Osteocyte (in vitro differentiated cells): Measurements from ENCODE around the gene CCDC63. TPM values are rescaled to one million over a fixed set of nuclear protein-coding genes. Genes with fewer than 3 reads are reported as not detected.

Experiments used
- DNase-seq: peaks from one replicate; pipeline ENCODE4 v3.0.0; 2021; ENCODE audit warnings: mixed read lengths; ENCODE audit not compliant: unreplicated experiment; ENCODE audit errors: extremely low spot score
- H3K27ac Mint-ChIP-seq: one replicate; pipeline ENCODE4 v1.8.0; 2021; ENCODE audit warnings: mild to moderate bottlenecking, mixed read lengths; ENCODE audit not compliant: unreplicated experiment
- H3K27me3 Mint-ChIP-seq: one replicate; pipeline ENCODE4 v1.8.0; 2021; ENCODE audit warnings: mixed read lengths; ENCODE audit not compliant: unreplicated experiment
- H3K36me3 Mint-ChIP-seq: one replicate; pipeline ENCODE4 v1.8.0; 2021; ENCODE audit warnings: mixed read lengths; ENCODE audit not compliant: unreplicated experiment
- H3K4me1 Mint-ChIP-seq: one replicate; pipeline ENCODE4 v1.8.0; 2021; ENCODE audit warnings: mixed read lengths; ENCODE audit not compliant: unreplicated experiment
- H3K4me3 Mint-ChIP-seq: one replicate; pipeline ENCODE4 v1.8.0; 2021; ENCODE audit warnings: mild to moderate bottlenecking, moderate library complexity, mixed read lengths; ENCODE audit not compliant: unreplicated experiment
- H3K9me3 Mint-ChIP-seq: one replicate; pipeline ENCODE4 v1.8.0; 2021; ENCODE audit warnings: mixed read lengths; ENCODE audit not compliant: unreplicated experiment
- total RNA-seq: library from RNA; stranded (reverse); gene quantifications from 2 replicates; pipeline ENCODE4 v1.2.1, GENCODE V29; 2021
- TF ChIP-seq, protein P1 (sequence below): fragments of 200-600 bp; sonication (generic); IDR thresholded peaks from 2 replicates; pipeline ENCODE4 v1.5.0; 2021; ENCODE audit warnings: antibody characterized with exemption, mild to moderate bottlenecking, moderate library complexity

CCDC63 gene
- total RNA-seq, 1 donor from 2014 or later = not detected

DNA sequence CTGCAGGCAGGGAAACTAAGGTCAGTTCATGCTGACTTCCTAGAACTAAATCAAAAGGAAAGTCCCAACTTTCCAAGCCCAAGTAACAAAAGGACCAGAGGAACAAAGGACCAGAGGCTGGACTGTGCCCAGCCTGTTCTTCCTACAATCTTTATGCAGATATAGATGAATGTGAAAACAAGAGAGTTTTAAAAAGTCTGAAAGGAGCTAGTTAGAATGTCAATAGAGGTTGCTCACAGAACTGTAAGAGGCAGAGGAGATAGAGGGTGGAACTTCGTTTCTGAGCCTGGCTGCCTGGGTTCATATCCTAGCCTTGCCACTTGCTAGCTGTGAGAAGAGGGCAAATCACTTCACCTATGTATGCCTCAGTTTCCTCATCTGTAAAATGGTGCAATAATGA, 30.0 kb upstream of the CCDC63 start:
- no peak for DNase-seq
- Mint-ChIP-seq H3K4me1 (no peaks in the 10 kb centered on the region), H3K27me3 (peaks cover 30% of the 10 kb centered on the region), H3K36me3 (no peaks in the 10 kb centered on the region), H3K27ac (no peak overlapping the region), H3K9me3 (no peaks in the 10 kb centered on the region), H3K4me3 (no peak overlapping the region)
- TF ChIP-seq, protein P1, sequence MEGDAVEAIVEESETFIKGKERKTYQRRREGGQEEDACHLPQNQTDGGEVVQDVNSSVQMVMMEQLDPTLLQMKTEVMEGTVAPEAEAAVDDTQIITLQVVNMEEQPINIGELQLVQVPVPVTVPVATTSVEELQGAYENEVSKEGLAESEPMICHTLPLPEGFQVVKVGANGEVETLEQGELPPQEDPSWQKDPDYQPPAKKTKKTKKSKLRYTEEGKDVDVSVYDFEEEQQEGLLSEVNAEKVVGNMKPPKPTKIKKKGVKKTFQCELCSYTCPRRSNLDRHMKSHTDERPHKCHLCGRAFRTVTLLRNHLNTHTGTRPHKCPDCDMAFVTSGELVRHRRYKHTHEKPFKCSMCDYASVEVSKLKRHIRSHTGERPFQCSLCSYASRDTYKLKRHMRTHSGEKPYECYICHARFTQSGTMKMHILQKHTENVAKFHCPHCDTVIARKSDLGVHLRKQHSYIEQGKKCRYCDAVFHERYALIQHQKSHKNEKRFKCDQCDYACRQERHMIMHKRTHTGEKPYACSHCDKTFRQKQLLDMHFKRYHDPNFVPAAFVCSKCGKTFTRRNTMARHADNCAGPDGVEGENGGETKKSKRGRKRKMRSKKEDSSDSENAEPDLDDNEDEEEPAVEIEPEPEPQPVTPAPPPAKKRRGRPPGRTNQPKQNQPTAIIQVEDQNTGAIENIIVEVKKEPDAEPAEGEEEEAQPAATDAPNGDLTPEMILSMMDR = no peak

DNA sequence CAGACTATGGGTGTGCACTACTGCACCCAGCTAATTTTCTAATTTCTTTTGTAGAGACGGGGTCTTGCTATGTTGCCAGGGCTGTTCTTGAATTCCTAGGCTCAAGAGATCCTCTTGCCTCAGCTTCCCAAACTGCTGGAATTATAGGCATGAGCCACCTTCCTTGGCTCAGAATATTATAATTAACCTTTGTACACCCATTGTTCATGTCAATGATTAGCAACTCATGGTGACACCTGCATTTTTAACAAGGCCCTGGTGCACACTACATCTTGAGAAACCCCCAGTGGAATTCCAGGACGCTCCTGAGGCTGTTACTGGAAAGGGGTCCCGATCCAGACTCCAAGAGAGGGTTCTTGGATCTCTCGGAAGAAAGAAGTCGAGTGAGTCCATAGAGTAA, 28.3 kb upstream of the CCDC63 start:
- no peak for DNase-seq
- no peak overlapping the region for H3K27ac Mint-ChIP-seq
- TF ChIP-seq, protein P1 = no peak
- H3K4me1 Mint-ChIP-seq = no peaks in the 10 kb centered on the region
- H3K27me3 Mint-ChIP-seq = peaks cover 18% of the 10 kb centered on the region
- H3K4me3 Mint-ChIP-seq = no peak overlapping the region
- no peaks in the 10 kb centered on the region for H3K9me3 Mint-ChIP-seq
- no peaks in the 10 kb centered on the region for H3K36me3 Mint-ChIP-seq

DNA sequence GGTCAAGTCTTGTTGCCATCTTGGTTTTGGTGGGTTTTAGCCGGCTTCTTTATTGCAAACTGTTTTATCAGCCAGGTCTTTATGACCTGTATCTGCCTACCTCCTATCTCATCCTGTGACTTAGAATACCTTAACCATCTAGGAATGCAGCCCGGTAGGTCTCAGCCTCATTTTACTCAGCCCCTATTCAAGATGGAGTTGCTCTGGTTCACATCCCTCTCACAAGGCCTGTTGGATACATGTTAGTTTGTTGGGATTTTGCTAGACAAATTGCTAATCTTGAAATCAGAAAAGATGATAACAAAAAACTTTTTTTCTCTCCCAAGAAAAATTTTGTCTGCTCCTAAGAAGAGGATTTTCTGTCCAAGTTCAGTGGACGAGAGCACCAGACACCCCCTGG, 27.6 kb upstream of the CCDC63 start:
- TF ChIP-seq, protein P1 = no peak
- DNase-seq = no peak
- H3K27ac Mint-ChIP-seq = no peak overlapping the region
- H3K9me3 Mint-ChIP-seq = no peaks in the 10 kb centered on the region
- H3K4me3 Mint-ChIP-seq = no peak overlapping the region
- no peaks in the 10 kb centered on the region for H3K4me1 Mint-ChIP-seq
- H3K27me3 Mint-ChIP-seq = peaks cover 20% of the 10 kb centered on the region
- H3K36me3 Mint-ChIP-seq = no peaks in the 10 kb centered on the region

DNA sequence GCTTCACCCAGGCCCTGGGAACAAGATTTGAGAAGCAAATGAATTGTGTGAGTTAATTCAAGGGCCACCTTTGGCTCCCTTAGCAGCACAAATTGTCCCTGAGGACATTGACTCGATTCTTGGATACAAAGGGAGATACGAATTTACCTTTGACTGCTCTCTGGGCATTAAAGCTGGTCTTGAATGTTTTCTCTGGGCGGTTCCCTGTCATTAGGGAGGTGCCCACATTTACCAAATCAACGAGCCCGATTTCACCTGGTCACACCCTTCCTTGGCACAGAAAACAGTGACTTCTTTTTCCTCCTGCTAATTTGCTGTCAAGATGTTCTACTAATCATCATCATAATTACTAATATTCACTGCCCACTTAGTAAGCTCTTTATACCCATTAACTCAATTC, 27.1 kb upstream of the CCDC63 start:
- no peaks in the 10 kb centered on the region for H3K9me3 Mint-ChIP-seq
- no peak overlapping the region for H3K4me3 Mint-ChIP-seq
- H3K4me1 Mint-ChIP-seq = no peaks in the 10 kb centered on the region
- TF ChIP-seq, protein P1 = no peak
- no peaks in the 10 kb centered on the region for H3K36me3 Mint-ChIP-seq
- H3K27ac Mint-ChIP-seq = no peak overlapping the region
- H3K27me3 Mint-ChIP-seq = peaks cover 20% of the 10 kb centered on the region
- DNase-seq = no peak

DNA sequence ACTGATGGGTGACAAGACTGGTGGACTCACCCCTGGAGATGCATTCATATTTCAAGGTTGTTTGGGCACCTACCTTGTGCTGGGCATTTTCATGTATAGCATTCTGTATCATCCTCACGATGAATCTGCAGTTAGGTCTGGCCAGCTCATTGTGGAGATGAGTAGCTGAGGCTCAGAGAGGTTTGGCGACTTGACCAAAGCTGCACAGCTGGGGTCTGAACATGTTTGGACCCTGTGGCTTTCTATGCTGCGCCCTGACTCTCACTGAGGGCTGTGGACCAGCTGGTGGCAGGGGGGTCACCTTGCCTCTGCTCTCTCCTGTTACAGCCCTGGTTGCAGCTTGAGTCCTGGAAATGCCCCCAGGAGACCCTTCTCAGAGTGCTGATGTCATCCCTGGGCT, 24.9 kb upstream of the CCDC63 start:
- Mint-ChIP-seq H3K9me3 (no peaks in the 10 kb centered on the region), H3K27ac (no peak overlapping the region), H3K4me1 (no peaks in the 10 kb centered on the region), H3K4me3 (no peak overlapping the region), H3K36me3 (no peaks in the 10 kb centered on the region), H3K27me3 (peaks cover 13% of the 10 kb centered on the region)
- TF ChIP-seq, protein P1 = no peak
- no peak for DNase-seq
